Right lobe of liver (tissue), 6 donors: ENCODE results near the gene NANOS3. TPM values are rescaled to one million over a fixed set of nuclear protein-coding genes. Genes with fewer than 3 reads are reported as not detected.
A peak's percentile ranks its signal among the peaks of the same experiment; 100 is the strongest.

Experiments
- ATAC-seq, 4 donors: fragments of 200-7000 bp; cut with Tn5 transposase; one replicate each; pipeline ENCODE4 v1.9.1; 2020; ENCODE audit warnings: mild to moderate bottlenecking in 4 of 4, moderate library complexity in 4 of 4
- DNase-seq, 3 donors: peaks; one replicate each; pipeline ENCODE4 v3.0.0-alpha.2; 2020
- H3K27ac ChIP-seq, 3 donors: fragments of 200-600 bp; one replicate each; pipeline ENCODE4 v1.8.0; 2022
- H3K27me3 ChIP-seq, 2 donors: fragments of 200-600 bp; one replicate each; pipeline ENCODE4 v1.8.0; 2022
- H3K36me3 ChIP-seq, 4 donors: fragments of 200-600 bp; sonication (generic) in 1 of 4; one replicate each; pipeline versions ENCODE4 v1.5.1 to v1.8.0; 2017 to 2022; ENCODE audit warnings: control low read depth in 1 of 4
- H3K4me1 ChIP-seq, 4 donors: fragments of 200-600 bp; sonication (generic) in 1 of 4; one replicate each; pipeline versions ENCODE4 v1.5.1 to v1.8.0; 2017 to 2022; ENCODE audit warnings: control low read depth in 1 of 4
- H3K4me3 ChIP-seq, 3 donors: fragments of 200-600 bp; one replicate each; pipeline ENCODE4 v1.8.0; 2022
- H3K9me3 ChIP-seq, 4 donors: fragments of 200-600 bp; sonication (generic) in 1 of 4; one replicate each; pipeline versions ENCODE4 v1.5.1 to v1.8.0; 2017 to 2022; ENCODE audit warnings: control low read depth in 1 of 4
- CTCF ChIP-seq, 4 donors: fragments of 200-600 bp in 3 of 4; fragments of 450-650 bp in 1 of 4; IDR thresholded peaks; one replicate each; pipeline versions ENCODE4 v1.5.1 to v1.8.0; 2016 to 2022; ENCODE audit warnings: antibody characterized with exemption in 4 of 4, mild to moderate bottlenecking in 2 of 4
- POLR2A ChIP-seq: fragments of 450-650 bp; IDR thresholded peaks from one replicate; pipeline ENCODE4 v1.6.1; 2017; ENCODE audit warnings: antibody characterized with exemption, mild to moderate bottlenecking
- WGBS: methylation state at CpG from one replicate; pipeline ENCODE4 v1.1.6; 2018; ENCODE audit warnings: low coverage, low lambda C conversion rate; ENCODE audit not compliant: insufficient coverage; ENCODE audit errors: missing lambda C conversion rate; 5-methylcytosine and 5-hydroxymethylcytosine counted together
- intact Hi-C, 2 donors: fragments of 100-400 bp; cut with DNase I; formaldehyde crosslinking; loops; one replicate each; pipeline versions ENCODE4 v1.11.2 to v1.14.1; 2022
- total RNA-seq, 6 experiments: library from RNA; depleted of rRNA in 2 of 6; stranded (reverse); fragments of >200 nt in 2 of 6; fragmentation: NEBNext Ultra II Directional in 3 of 6; extraction: Animal tissue kit (Norgen Biotek cat#: 25700) in 3 of 6; gene quantifications; one replicate each; pipeline versions ENCODE4 v1.1.0 to v1.2.4, GENCODE V29; 2016 to 2023
- donor health status: DM: no; HTN: yes; CAD: no.
- donor health status: DM: no; HTN: no; CAD: no.
- donor health status: DM: no; HTN: no; CAD: no.
- donor health status: DM: no; HTN: yes; CAD: no.
- donor health status: DM: no; HTN: yes; CAD: no.

The NANOS3 gene
- total RNA-seq, 6 experiments from 2014 or later: not detected

- Histone ChIP-seq H3K4me1 (peaks cover 0 to 6% (median 2%) of the 10 kb centered on the region in 4 donors), H3K27me3 (no peaks in the 10 kb centered on the region), H3K4me3 (peak overlapping the region; percentile 32 to 45 (median 42)), H3K9me3 (no peaks in the 10 kb centered on the region), H3K27ac (peak overlapping the region; percentile 67 to 84 (median 67)), H3K36me3 (no peaks in the 10 kb centered on the region)
- WGBS: 1% methylated on average over 16 of the region's 27 CpGs
- TF ChIP-seq POLR2A (peak; percentile 35), CTCF (IDR thresholded peaks at IDR 0.05) (peak; percentile 97 to 99 (median 98))
- DNase-seq: peak; percentile 91 to 93 (median 92)
- intact Hi-C loops: loop anchor here (5.0 to 10.0 kb wide), 3 partner anchors 75 to 587 kb away; no protein-coding TSS in a partner anchor
- peak; percentile 95 to 97 (median 96) for ATAC-seq
Observed at GRCh38 chr19:13861714-13862531, 15.0 kb upstream of the NANOS3 start.

- Histone ChIP-seq H3K4me1 (peaks cover 0 to 6% (median 2%) of the 10 kb centered on the region in 4 donors), H3K27me3 (no peaks in the 10 kb centered on the region), H3K36me3 (no peaks in the 10 kb centered on the region), H3K27ac (no peak overlapping the region), H3K9me3 (no peaks in the 10 kb centered on the region), H3K4me3 (no peak overlapping the region)
- WGBS: 11% methylated on average over 5 of the region's 13 CpGs
- DNase-seq (no peak), ATAC-seq (no peak)
- intact Hi-C loops: loop anchor here (5.0 to 10.0 kb wide), 3 partner anchors 77 to 589 kb away; no protein-coding TSS in a partner anchor
- TF ChIP-seq CTCF (IDR thresholded peaks at IDR 0.05): no peak
- TF ChIP-seq POLR2A: no peak
Observed at GRCh38 chr19:13864046-13864666, 12.8 kb upstream of the NANOS3 start.

GRCh38 chr19:13864667-13865570 lies 12.0 kb upstream of the NANOS3 start:
- H3K4me1 ChIP-seq: peaks cover 0 to 6% (median 2%) of the 10 kb centered on the region in 4 donors
- H3K27me3 ChIP-seq: no peaks in the 10 kb centered on the region
- 4% methylated on average over 9 of the region's 113 CpGs for WGBS
- intact Hi-C loops: loop anchor here (5.0 to 10.0 kb wide), 3 partner anchors 78 to 590 kb away; no protein-coding TSS in a partner anchor
- peak overlapping the region in 1 of 3 donors; percentile 47 for H3K4me3 ChIP-seq
- DNase-seq: no peak
- no peak for ATAC-seq
- no peaks in the 10 kb centered on the region for H3K9me3 ChIP-seq
- H3K36me3 ChIP-seq: no peaks in the 10 kb centered on the region
- no peak overlapping the region for H3K27ac ChIP-seq
- TF ChIP-seq CTCF (IDR thresholded peaks at IDR 0.05) (no peak), POLR2A (no peak)
